K562 (cell line): Measurements from ENCODE around the gene SCYL1. TPM values are rescaled to one million over a fixed set of nuclear protein-coding genes. Genes with fewer than 3 reads are reported as not detected.

ENCODE experiments used
- CCNT2 ChIP-seq: IDR thresholded peaks from 2 replicates; pipeline ENCODE4 v1.6.1; 2011; ENCODE audit warnings: borderline replicate concordance, low read depth, mild to moderate bottlenecking, moderate library complexity, mixed read lengths, low read length; ENCODE audit not compliant: insufficient read length; ENCODE audit errors: extremely low read depth
- ELF1 ChIP-seq: fragments of 200-800 bp; sonication (Bioruptor generic); IDR thresholded peaks from 2 replicates; pipeline ENCODE4 v1.6.1; 2016; ENCODE audit warnings: missing genetic modification characterization, missing compliant biosample characterization
- HNRNPL ChIP-seq: fragments of 200-400 bp; formaldehyde crosslinking; IDR thresholded peaks from 2 replicates; pipeline ENCODE4 v1.6.1; 2017; ENCODE audit warnings: low read depth, mild to moderate bottlenecking, low read length
- MBD2 ChIP-seq: sonication (generic); IDR thresholded peaks from 2 replicates; pipeline ENCODE4 v1.6.1; 2016; ENCODE audit warnings: low read depth, borderline replicate concordance
- PCBP1 ChIP-seq: fragments of 200-400 bp; formaldehyde crosslinking; IDR thresholded peaks from 2 replicates; pipeline ENCODE4 v1.6.1; 2018; ENCODE audit warnings: mild to moderate bottlenecking, low read depth, low read length; ENCODE audit not compliant: poor library complexity, severe bottlenecking
- SAFB ChIP-seq: fragments of 200-400 bp; formaldehyde crosslinking; IDR thresholded peaks from 2 replicates; pipeline ENCODE4 v1.6.1; 2017; ENCODE audit warnings: low read depth, low read length, borderline replicate concordance
- SMARCE1 ChIP-seq: fragments of 450-650 bp; IDR thresholded peaks from 2 replicates; pipeline ENCODE4 v1.7.1; 2016; ENCODE audit warnings: mild to moderate bottlenecking
- TAF15 ChIP-seq: fragments of 200-400 bp; formaldehyde crosslinking; IDR thresholded peaks from 2 replicates; pipeline ENCODE4 v1.6.1; 2017; ENCODE audit warnings: mild to moderate bottlenecking, low read depth, low read length, moderate library complexity
- TCFL5 ChIP-seq: fragments of 250-450 bp; sonication (Bioruptor Pico); conservative IDR thresholded peaks from 2 replicates; pipeline ENCODE4 v1.6.1; 2021; ENCODE audit warnings: mild to moderate bottlenecking, moderate library complexity, matching md5 sums
- ZBTB1 ChIP-seq: sonication (generic); formaldehyde crosslinking; IDR thresholded peaks from 2 replicates; pipeline ENCODE4 v1.8.1; 2023; ENCODE audit warnings: missing genetic modification reagents, low read depth, mild to moderate bottlenecking, borderline replicate concordance
- ZNF174 ChIP-seq: fragments of 250-450 bp; sonication (Bioruptor Pico); IDR thresholded peaks from 2 replicates; pipeline ENCODE4 v1.4.0; 2020; ENCODE audit warnings: mild to moderate bottlenecking
- ZNF445 ChIP-seq: fragments of 250-450 bp; sonication (Bioruptor Pico); IDR thresholded peaks from 2 replicates; pipeline ENCODE4 v1.4.0; 2020; ENCODE audit warnings: low read depth, mild to moderate bottlenecking, moderate library complexity
- ZNF551 ChIP-seq: fragments of 250-450 bp; sonication (Bioruptor Pico); IDR thresholded peaks from 2 replicates; pipeline ENCODE4 v1.5.0; 2021; ENCODE audit warnings: mild to moderate bottlenecking, moderate library complexity
- ZNF655 ChIP-seq: fragments of 250-450 bp; sonication (Bioruptor Pico); IDR thresholded peaks from 2 replicates; pipeline ENCODE4 v1.5.0; 2021
- polyA plus RNA-seq, 8 experiments: library from polyadenylated mRNA; depleted of rRNA in 4 of 8; stranded (reverse) in 5 of 8; unstranded in 3 of 8; fragments of >200 nt; fragmentation: Nextera tagmentation in 2 of 8; fragmentation: Illumina TruSeq in 1 of 8; extraction: Ambion mirVana in 2 of 8; extraction: Trizol in 1 of 8; gene quantifications; 2 replicates each; pipeline versions ENCODE4 v1.2.1 to v1.2.3, GENCODE V29; 2011 to 2014; ENCODE audit warnings: inconsistent platforms in 1 of 8, missing spikeins in 1 of 8
- total RNA-seq, 7 experiments: library from RNA; depleted of rRNA in 6 of 7; stranded (reverse); fragments of >200 nt in 6 of 7; fragmentation: Illumina TruSeq in 2 of 7; extraction: Trizol in 2 of 7; gene quantifications; 2 replicates each; pipeline versions ENCODE4 v1.2.1 to v1.2.3, GENCODE V29; 2011 to 2021; ENCODE audit warnings: low replicate concordance in 1 of 7
- TF ChIP-seq, protein P1 (sequence below): fragments of 200-600 bp; sonication (generic); IDR thresholded peaks from one replicate; pipeline ENCODE4 v1.6.1; 2012; ENCODE audit warnings: mild to moderate bottlenecking, low read depth, low read length, inconsistent platforms

SCYL1 gene
- total and polyA plus RNA-seq, 9 of the 15 experiments (the other 6 are each of a cell fraction or from before 2014, with no cell fraction given) = 1.9 to 145 (median 57.6) TPM

GRCh38 chr11:65569973-65570918 is 45.4 kb downstream of the SCYL1 start, which contains the start of gene ZNRD2 (continued):
- TF ChIP-seq, protein P1, sequence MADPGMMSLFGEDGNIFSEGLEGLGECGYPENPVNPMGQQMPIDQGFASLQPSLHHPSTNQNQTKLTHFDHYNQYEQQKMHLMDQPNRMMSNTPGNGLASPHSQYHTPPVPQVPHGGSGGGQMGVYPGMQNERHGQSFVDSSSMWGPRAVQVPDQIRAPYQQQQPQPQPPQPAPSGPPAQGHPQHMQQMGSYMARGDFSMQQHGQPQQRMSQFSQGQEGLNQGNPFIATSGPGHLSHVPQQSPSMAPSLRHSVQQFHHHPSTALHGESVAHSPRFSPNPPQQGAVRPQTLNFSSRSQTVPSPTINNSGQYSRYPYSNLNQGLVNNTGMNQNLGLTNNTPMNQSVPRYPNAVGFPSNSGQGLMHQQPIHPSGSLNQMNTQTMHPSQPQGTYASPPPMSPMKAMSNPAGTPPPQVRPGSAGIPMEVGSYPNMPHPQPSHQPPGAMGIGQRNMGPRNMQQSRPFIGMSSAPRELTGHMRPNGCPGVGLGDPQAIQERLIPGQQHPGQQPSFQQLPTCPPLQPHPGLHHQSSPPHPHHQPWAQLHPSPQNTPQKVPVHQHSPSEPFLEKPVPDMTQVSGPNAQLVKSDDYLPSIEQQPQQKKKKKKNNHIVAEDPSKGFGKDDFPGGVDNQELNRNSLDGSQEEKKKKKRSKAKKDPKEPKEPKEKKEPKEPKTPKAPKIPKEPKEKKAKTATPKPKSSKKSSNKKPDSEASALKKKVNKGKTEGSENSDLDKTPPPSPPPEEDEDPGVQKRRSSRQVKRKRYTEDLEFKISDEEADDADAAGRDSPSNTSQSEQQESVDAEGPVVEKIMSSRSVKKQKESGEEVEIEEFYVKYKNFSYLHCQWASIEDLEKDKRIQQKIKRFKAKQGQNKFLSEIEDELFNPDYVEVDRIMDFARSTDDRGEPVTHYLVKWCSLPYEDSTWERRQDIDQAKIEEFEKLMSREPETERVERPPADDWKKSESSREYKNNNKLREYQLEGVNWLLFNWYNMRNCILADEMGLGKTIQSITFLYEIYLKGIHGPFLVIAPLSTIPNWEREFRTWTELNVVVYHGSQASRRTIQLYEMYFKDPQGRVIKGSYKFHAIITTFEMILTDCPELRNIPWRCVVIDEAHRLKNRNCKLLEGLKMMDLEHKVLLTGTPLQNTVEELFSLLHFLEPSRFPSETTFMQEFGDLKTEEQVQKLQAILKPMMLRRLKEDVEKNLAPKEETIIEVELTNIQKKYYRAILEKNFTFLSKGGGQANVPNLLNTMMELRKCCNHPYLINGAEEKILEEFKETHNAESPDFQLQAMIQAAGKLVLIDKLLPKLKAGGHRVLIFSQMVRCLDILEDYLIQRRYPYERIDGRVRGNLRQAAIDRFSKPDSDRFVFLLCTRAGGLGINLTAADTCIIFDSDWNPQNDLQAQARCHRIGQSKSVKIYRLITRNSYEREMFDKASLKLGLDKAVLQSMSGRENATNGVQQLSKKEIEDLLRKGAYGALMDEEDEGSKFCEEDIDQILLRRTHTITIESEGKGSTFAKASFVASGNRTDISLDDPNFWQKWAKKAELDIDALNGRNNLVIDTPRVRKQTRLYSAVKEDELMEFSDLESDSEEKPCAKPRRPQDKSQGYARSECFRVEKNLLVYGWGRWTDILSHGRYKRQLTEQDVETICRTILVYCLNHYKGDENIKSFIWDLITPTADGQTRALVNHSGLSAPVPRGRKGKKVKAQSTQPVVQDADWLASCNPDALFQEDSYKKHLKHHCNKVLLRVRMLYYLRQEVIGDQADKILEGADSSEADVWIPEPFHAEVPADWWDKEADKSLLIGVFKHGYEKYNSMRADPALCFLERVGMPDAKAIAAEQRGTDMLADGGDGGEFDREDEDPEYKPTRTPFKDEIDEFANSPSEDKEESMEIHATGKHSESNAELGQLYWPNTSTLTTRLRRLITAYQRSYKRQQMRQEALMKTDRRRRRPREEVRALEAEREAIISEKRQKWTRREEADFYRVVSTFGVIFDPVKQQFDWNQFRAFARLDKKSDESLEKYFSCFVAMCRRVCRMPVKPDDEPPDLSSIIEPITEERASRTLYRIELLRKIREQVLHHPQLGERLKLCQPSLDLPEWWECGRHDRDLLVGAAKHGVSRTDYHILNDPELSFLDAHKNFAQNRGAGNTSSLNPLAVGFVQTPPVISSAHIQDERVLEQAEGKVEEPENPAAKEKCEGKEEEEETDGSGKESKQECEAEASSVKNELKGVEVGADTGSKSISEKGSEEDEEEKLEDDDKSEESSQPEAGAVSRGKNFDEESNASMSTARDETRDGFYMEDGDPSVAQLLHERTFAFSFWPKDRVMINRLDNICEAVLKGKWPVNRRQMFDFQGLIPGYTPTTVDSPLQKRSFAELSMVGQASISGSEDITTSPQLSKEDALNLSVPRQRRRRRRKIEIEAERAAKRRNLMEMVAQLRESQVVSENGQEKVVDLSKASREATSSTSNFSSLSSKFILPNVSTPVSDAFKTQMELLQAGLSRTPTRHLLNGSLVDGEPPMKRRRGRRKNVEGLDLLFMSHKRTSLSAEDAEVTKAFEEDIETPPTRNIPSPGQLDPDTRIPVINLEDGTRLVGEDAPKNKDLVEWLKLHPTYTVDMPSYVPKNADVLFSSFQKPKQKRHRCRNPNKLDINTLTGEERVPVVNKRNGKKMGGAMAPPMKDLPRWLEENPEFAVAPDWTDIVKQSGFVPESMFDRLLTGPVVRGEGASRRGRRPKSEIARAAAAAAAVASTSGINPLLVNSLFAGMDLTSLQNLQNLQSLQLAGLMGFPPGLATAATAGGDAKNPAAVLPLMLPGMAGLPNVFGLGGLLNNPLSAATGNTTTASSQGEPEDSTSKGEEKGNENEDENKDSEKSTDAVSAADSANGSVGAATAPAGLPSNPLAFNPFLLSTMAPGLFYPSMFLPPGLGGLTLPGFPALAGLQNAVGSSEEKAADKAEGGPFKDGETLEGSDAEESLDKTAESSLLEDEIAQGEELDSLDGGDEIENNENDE = no peak
- TF ChIP-seq SAFB (no peak), ZBTB1 (no peak), ZNF551 (CRISPR knock-in tag) (no peak), CCNT2 (peak; percentile 81), HNRNPL (no peak), SMARCE1 (no peak), TAF15 (no peak), ZNF445 (CRISPR knock-in tag) (no peak), ZNF174 (CRISPR knock-in tag) (no peak), ZNF655 (CRISPR knock-in tag) (no peak), TCFL5 (CRISPR knock-in tag) (no peak), ELF1 (tag) (peak; percentile 75; the same call in 1 of the 2 replicates), PCBP1 (peak; percentile 68), MBD2 (peak; percentile 83)
